Fibroblast of lung (primary cell): ENCODE measurements around the gene SLC18A3. TPM values are rescaled to one million over a fixed set of nuclear protein-coding genes. Genes with fewer than 3 reads are reported as not detected.

Experiments
- DNase-seq, 2 donors: peaks; one replicate each; pipeline versions ENCODE4 v3.0.0 to v3.0.0-alpha.2; 2010; ENCODE audit warnings: low read depth in 2 of 2
- H2AFZ ChIP-seq: 2 replicates; pipeline ENCODE4 v1.5.1; 2012; ENCODE audit warnings: low read length, control low read depth, inconsistent platforms
- H3K27ac ChIP-seq: 2 replicates; pipeline ENCODE4 v1.5.1; 2011; ENCODE audit warnings: low read length, control low read depth; ENCODE audit not compliant: insufficient read depth
- H3K27me3 ChIP-seq: 2 replicates; pipeline ENCODE4 v1.5.1; 2011; ENCODE audit warnings: mild to moderate bottlenecking, low read length; ENCODE audit not compliant: control insufficient read depth, insufficient read depth
- H3K36me3 ChIP-seq: 2 replicates; pipeline ENCODE4 v1.5.1; 2011; ENCODE audit warnings: low read length; ENCODE audit not compliant: control insufficient read depth, insufficient read depth
- H3K4me1 ChIP-seq: 2 replicates; pipeline ENCODE4 v1.5.1; 2011; ENCODE audit warnings: low read length; ENCODE audit not compliant: control insufficient read depth, insufficient read depth; ENCODE audit errors: extremely low read depth
- H3K4me2 ChIP-seq: 2 replicates; pipeline ENCODE4 v1.5.1; 2011; ENCODE audit warnings: low read length, control low read depth; ENCODE audit not compliant: insufficient read depth; ENCODE audit errors: extremely low read depth
- H3K4me3 ChIP-seq, 4 experiments: fragments of 200-600 bp in 1 of 4; sonication (generic) in 1 of 4; replicated peaks in 1 of 4; 2 replicates each; pipeline ENCODE4 v1.5.1; 2011 to 2016; ENCODE audit warnings: low read length in 4 of 4, low read depth in 3 of 4, mild to moderate bottlenecking in 3 of 4, control low read depth in 2 of 4, inconsistent platforms in 1 of 4, mixed read lengths in 1 of 4; ENCODE audit not compliant: insufficient read depth in 1 of 4; ENCODE audit errors: control extremely low read depth in 1 of 4
- H3K79me2 ChIP-seq: 2 replicates; pipeline ENCODE4 v1.5.1; 2012; ENCODE audit warnings: mild to moderate bottlenecking, low read length, inconsistent platforms; ENCODE audit not compliant: control insufficient read depth, insufficient read depth
- H3K9ac ChIP-seq: 2 replicates; pipeline ENCODE4 v1.5.1; 2011; ENCODE audit warnings: mild to moderate bottlenecking, low read length, control low read depth; ENCODE audit not compliant: insufficient read depth
- H3K9me3 ChIP-seq: 2 replicates; pipeline ENCODE4 v1.5.1; 2012; ENCODE audit warnings: low read depth, low read length; ENCODE audit not compliant: control insufficient read depth, insufficient read depth
- H4K20me1 ChIP-seq: 2 replicates; pipeline ENCODE4 v1.5.1; 2011; ENCODE audit warnings: low read length; ENCODE audit not compliant: control insufficient read depth, insufficient read depth; ENCODE audit errors: extremely low read depth
- EZH2 ChIP-seq: IDR thresholded peaks from 2 replicates; pipeline ENCODE4 v1.5.1; 2012; ENCODE audit warnings: low read length, control low read depth, mild to moderate bottlenecking; ENCODE audit errors: missing control alignments
- polyA plus RNA-seq, 2 donors: library from polyadenylated mRNA; depleted of rRNA in 1 of 2; stranded (reverse) in 1 of 2; unstranded in 1 of 2; fragments of >200 nt; gene quantifications; 2 replicates each; pipeline ENCODE4 v1.2.1, GENCODE V29; 2011 to 2012; ENCODE audit warnings: missing spikeins in 1 of 2
- total RNA-seq: library from RNA; depleted of rRNA; stranded (reverse); fragments of >200 nt; gene quantifications from 2 replicates; pipeline ENCODE4 v1.2.1, GENCODE V29; 2014
- TF ChIP-seq, protein P1 (sequence below), 2 donors: IDR thresholded peaks in 1 of 2; conservative IDR thresholded peaks in 1 of 2; 1 replicate in 1 of 2; 2 replicates in 1 of 2; pipeline ENCODE4 v1.5.1; 2011 to 2012; ENCODE audit warnings: low read length in 2 of 2, control low read depth in 1 of 2, inconsistent platforms in 1 of 2, low read depth in 1 of 2, mild to moderate bottlenecking in 1 of 2

Gene SLC18A3
- total and polyA plus RNA-seq, 2 donors (not counting 1 experiment from before 2014, with no cell fraction given), result not detected

DNA sequence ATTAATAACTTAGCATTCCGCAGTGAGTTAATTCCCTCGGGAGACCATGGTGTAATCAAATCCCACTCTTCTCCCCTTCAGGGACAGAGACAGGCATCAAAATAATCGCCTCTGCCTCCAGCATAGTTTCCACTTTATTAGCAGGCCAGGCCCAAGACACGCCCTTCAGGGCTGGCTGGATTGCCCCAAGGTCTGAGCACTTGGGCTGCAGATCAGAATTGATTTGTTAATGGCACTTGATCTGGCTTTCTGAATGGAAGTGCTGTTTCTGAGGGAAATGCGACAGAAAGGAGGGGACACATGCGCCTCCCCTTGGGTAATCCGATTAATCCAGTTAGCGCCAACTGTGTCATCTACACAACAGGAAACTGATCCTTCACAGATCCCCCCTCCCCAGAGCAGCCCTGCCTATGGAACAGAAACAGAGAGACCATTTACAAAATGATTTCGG is 19.3 kb downstream of the SLC18A3 start:
- Histone ChIP-seq H3K27ac (no peak overlapping the region), H4K20me1 (no peaks in the 10 kb centered on the region), H3K36me3 (no peaks in the 10 kb centered on the region), H2AFZ (no peak overlapping the region), H3K79me2 (no peaks in the 10 kb centered on the region), H3K4me3 (no peak overlapping the region), H3K4me2 (no peak overlapping the region), H3K27me3 (peaks cover 2% of the 10 kb centered on the region), H3K9me3 (no peaks in the 10 kb centered on the region), H3K9ac (no peak overlapping the region), H3K4me1 (no peaks in the 10 kb centered on the region)
- TF ChIP-seq, protein P1, sequence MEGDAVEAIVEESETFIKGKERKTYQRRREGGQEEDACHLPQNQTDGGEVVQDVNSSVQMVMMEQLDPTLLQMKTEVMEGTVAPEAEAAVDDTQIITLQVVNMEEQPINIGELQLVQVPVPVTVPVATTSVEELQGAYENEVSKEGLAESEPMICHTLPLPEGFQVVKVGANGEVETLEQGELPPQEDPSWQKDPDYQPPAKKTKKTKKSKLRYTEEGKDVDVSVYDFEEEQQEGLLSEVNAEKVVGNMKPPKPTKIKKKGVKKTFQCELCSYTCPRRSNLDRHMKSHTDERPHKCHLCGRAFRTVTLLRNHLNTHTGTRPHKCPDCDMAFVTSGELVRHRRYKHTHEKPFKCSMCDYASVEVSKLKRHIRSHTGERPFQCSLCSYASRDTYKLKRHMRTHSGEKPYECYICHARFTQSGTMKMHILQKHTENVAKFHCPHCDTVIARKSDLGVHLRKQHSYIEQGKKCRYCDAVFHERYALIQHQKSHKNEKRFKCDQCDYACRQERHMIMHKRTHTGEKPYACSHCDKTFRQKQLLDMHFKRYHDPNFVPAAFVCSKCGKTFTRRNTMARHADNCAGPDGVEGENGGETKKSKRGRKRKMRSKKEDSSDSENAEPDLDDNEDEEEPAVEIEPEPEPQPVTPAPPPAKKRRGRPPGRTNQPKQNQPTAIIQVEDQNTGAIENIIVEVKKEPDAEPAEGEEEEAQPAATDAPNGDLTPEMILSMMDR (conservative IDR thresholded peaks at IDR 0.05 in 1 of 2, IDR thresholded peaks at IDR 0.05 in 1 of 2; ENCODE audit: low read depth in 1 of 2, low read length in 2 of 2), result no peak
- TF ChIP-seq EZH2, result no peak
- no peak for DNase-seq

DNA sequence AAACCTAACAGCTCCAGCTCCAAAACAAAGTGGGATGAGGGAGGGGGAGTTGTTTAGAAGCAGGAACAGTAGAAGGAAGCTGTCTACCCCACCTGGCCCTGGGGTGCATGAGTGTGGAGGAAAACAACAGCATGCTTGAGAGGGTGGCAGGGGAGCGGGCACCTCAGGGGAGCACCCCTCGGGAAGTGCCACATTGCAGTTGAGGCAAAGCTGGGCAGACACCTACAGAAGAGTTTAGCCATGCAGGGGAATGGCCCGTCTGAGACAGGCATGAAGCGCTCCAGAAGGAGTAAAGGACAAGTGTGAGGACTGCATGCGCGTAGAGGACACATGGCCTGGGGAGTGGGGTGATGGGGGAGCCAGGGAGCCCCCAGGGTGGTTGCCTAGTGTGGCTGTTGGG is 21.9 kb downstream of the SLC18A3 start:
- no peak overlapping the region for H3K4me3 ChIP-seq
- H3K4me2 ChIP-seq, result no peak overlapping the region
- no peaks in the 10 kb centered on the region for H3K9me3 ChIP-seq
- TF ChIP-seq, protein P1 (conservative IDR thresholded peaks at IDR 0.05 in 1 of 2, IDR thresholded peaks at IDR 0.05 in 1 of 2; ENCODE audit: low read depth in 1 of 2, low read length in 2 of 2), result no peak
- no peak for TF ChIP-seq EZH2
- H3K36me3 ChIP-seq, result no peaks in the 10 kb centered on the region
- DNase-seq, result no peak
- H2AFZ ChIP-seq, result no peak overlapping the region
- no peak overlapping the region for H3K27ac ChIP-seq
- H3K9ac ChIP-seq, result no peak overlapping the region
- H3K27me3 ChIP-seq, result peaks cover 2% of the 10 kb centered on the region
- no peaks in the 10 kb centered on the region for H3K79me2 ChIP-seq
- no peaks in the 10 kb centered on the region for H4K20me1 ChIP-seq
- no peaks in the 10 kb centered on the region for H3K4me1 ChIP-seq

DNA sequence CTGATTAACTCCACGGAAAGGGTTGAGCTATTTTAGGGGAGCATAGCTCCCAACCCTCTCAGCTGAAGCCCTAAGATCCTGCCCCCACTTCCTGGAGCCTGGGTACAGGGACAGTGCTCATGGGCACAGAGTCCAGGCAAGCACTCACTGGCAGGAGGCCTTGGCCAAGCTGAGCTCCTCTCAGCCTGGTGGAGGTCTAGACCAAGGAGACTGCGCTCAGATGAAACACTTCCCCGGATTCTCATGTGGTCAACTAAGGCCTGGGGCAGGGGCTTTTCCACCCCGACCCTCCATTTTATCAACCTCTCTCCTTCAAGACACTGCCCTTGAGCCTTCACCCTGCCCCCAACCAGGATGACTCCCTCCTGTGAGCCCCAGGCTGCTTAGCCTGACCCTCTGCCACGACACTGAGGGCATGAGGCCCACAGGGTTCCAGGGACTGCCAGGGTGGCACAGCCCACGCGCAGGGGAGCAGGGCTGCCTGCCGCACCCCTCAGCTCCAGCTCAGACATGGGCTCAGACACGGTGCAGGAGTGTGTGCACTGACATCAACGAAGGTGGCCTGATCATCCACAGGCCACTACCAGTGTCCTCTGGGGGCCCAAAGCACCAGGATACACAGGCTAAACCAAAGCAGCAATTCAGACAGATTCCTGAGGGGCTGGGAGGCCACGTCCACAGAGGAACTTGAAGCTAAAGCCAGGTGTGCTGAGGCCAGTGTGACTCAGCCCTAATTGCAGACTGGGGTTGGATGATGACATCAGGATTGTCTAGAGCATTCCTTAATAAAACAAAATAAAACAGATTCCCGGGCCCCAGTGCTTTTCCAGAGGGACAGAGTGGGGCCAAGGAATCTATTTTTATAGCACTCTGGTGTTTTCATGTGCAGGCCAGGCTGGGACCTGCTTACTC is 22.6 kb downstream of the SLC18A3 start:
- Histone ChIP-seq H4K20me1 (no peaks in the 10 kb centered on the region), H3K4me3 (no peak overlapping the region), H3K27me3 (peaks cover 6% of the 10 kb centered on the region), H3K9me3 (no peaks in the 10 kb centered on the region), H2AFZ (no peak overlapping the region), H3K27ac (no peak overlapping the region), H3K4me1 (no peaks in the 10 kb centered on the region), H3K79me2 (no peaks in the 10 kb centered on the region), H3K9ac (no peak overlapping the region), H3K36me3 (no peaks in the 10 kb centered on the region), H3K4me2 (no peak overlapping the region)
- DNase-seq, result no peak
- TF ChIP-seq EZH2, result no peak
- TF ChIP-seq, protein P1 (conservative IDR thresholded peaks at IDR 0.05 in 1 of 2, IDR thresholded peaks at IDR 0.05 in 1 of 2; ENCODE audit: low read depth in 1 of 2, low read length in 2 of 2), result no peak
